ENCODE data around the gene LMO1.

LMO1 gene

GRCh38 chr11:8242499-8243280, 21.0 kb downstream of the LMO1 start:
- no peak for DNase-seq

GRCh38 chr11:8242118-8242475, 21.6 kb downstream of the LMO1 start:
- no peak for DNase-seq

- DNase-seq = no peak
Measured at GRCh38 chr11:8241373-8242117, 22.1 kb downstream of the LMO1 start.

GRCh38 chr11:8239536-8240228, 24.0 kb downstream of the LMO1 start:
- no peak for DNase-seq

- DNase-seq = no peak
Measured at GRCh38 chr11:8239040-8239439, 24.6 kb downstream of the LMO1 start.

- DNase-seq = no peak
Measured at GRCh38 chr11:8237453-8237852, 26.2 kb downstream of the LMO1 start.

- no peak for DNase-seq
Measured at GRCh38 chr11:8235925-8236324, 27.8 kb downstream of the LMO1 start.

- no peak for DNase-seq
Measured at GRCh38 chr11:8234910-8235309, 28.8 kb downstream of the LMO1 start.

- DNase-seq = no peak
Measured at GRCh38 chr11:8234425-8234821, 29.3 kb downstream of the LMO1 start.

- no peak for DNase-seq
Measured at GRCh38 chr11:8233691-8234424, 29.8 kb downstream of the LMO1 start.

GRCh38 chr11:8232849-8233606, 30.6 kb downstream of the LMO1 start:
- DNase-seq = no peak

GRCh38 chr11:8232414-8232813, 31.3 kb downstream of the LMO1 start:
- DNase-seq = no peak

GRCh38 chr11:8231979-8232378, 31.7 kb downstream of the LMO1 start:
- no peak for DNase-seq

GRCh38 chr11:8230921-8231847, 32.5 kb downstream of the LMO1 start:
- DNase-seq = no peak

GRCh38 chr11:8230178-8230859, 33.4 kb downstream of the LMO1 start:
- DNase-seq = no peak

GRCh38 chr11:8229299-8230177, 34.1 kb downstream of the LMO1 start:
- peak; percentile 30 for DNase-seq

- DNase-seq = no peak
Measured at GRCh38 chr11:8228231-8228630, 35.4 kb downstream of the LMO1 start.

- no peak for DNase-seq
Measured at GRCh38 chr11:8227156-8228152, 36.2 kb downstream of the LMO1 start.

Data from NCI-H774 (cell line).